ENCODE data around the gene SERPINA10.
"Not testable (repeated sequence)": the region's sequence is repeated elsewhere in the genome, so short reads cannot be mapped to it uniquely, and the experiment has no call there.

Gene SERPINA10

DNA sequence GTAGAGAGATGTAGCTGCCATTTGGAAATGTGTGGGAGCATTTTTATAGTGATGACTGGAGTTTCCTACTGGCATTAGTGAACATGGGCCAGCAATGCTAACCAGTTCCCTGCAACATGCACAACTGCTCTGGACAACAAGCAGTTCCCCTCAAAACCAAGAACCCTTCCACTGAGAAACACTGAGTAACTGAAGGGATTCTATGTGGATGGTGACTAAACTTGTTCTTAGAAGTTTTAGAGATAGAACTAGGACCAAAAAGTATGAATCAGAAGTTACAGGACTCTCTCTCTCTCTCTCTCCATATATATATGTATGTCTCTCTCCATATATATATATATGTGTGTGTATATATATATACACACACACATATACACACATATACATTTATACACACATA lies 7.9 kb downstream of the SERPINA10 start:
- TF ChIP-seq CTCF (IDR thresholded peaks at IDR 0.05; ENCODE audit: low read depth, low read length, missing control alignments): no peak
- no peak for DNase-seq (ENCODE audit: extremely low read depth, low read depth)
- H3K4me3 ChIP-seq (replicated peaks; ENCODE audit: low read depth, low read length): no peak overlapping the region

DNA sequence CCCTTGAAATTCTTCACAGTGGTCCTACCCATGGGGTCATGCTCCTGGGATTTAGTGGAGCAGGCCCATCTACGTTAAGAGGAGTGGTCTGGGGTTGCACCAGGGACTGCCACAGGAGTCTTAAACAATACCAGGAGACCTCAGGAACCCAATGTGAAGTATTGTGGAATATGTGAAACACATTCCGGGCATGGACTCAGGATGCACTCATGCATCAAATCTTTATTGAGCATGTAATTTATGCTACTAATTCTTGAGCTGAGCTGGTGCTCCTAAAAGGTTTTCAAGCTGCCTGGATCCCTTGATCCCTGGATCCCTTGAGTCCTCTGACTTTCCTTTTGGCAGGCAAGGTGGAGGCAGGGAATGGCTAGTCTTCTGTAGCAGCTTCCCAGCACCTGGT lies 8.8 kb downstream of the SERPINA10 start:
- H3K4me3 ChIP-seq (replicated peaks; ENCODE audit: low read depth, low read length): no peak overlapping the region
- no peak for TF ChIP-seq CTCF (IDR thresholded peaks at IDR 0.05; ENCODE audit: low read depth, low read length, missing control alignments)
- no peak for DNase-seq (ENCODE audit: extremely low read depth, low read depth)

DNA sequence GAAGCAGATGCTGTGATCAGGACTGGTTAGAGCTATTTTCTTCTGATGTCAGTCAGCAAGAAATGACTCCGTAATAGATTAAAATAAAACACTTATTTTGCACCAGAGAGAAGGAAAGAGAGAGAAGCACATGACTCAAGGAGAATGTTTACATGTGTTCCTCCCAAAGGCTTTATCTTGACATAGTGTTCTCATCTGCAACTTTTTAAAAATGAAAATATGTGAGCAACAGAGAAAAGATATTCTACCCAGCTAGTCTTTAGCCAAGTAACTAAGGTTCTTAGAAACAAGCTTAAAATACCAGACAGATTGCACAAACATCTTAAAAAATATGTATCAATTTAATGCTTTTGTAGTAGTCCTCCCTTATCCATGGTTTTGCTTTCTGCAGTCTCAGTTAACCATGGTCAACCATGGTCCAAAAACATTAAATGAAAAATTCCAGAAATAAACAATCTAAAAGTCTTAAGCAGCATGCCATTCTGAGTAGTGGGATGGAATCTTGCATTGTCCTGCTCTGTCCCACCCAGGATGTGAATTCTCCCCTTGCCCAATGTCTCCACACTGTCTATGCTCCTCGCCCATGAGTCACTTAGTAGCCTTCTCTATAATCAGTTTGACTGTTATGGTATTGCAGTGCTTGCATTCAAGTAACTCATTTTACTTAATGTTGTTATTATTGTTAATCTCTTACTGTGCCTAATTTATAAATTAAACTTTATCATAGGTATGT lies 9.9 kb downstream of the SERPINA10 start:
- H3K4me3 ChIP-seq (replicated peaks; ENCODE audit: low read depth, low read length): no peak overlapping the region
- TF ChIP-seq CTCF (IDR thresholded peaks at IDR 0.05; ENCODE audit: low read depth, low read length, missing control alignments): no peak
- DNase-seq (ENCODE audit: extremely low read depth, low read depth): no peak

- no peak for TF ChIP-seq CTCF (IDR thresholded peaks at IDR 0.05; ENCODE audit: low read depth, low read length, missing control alignments)
- no peak for DNase-seq (ENCODE audit: extremely low read depth, low read depth)
- H3K4me3 ChIP-seq (replicated peaks; ENCODE audit: low read depth, low read length): no peak overlapping the region
Observed at GRCh38 chr14:94278731-94279130, 14.3 kb downstream of the SERPINA10 start.

- DNase-seq (ENCODE audit: extremely low read depth, low read depth); H3K4me3 ChIP-seq (replicated peaks; ENCODE audit: low read depth, low read length): not testable (repeated sequence)
Observed at GRCh38 chr14:94276898-94277561, 16.0 kb downstream of the SERPINA10 start.

DNA sequence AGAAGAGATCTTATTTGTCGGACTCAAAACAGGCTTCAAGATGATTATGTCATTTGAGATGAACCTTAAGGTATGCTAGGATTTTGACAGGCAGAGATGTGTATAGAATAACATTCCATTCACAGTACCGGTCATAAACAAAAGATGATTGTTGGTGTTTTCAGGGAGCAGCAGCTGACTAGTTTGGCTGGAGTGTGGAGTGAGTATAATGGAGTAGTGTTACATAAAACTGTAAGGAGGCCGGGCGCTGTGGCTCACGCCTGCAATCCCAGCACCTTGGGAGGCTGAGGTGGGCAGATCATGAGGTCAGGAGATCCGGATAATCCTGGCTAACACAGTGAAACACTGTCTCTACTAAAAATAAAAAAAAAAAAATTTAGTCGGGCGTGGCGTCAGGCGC lies 23.9 kb downstream of the SERPINA10 start:
- no peak for TF ChIP-seq CTCF (IDR thresholded peaks at IDR 0.05; ENCODE audit: low read depth, low read length, missing control alignments)
- DNase-seq (ENCODE audit: extremely low read depth, low read depth): no peak
- no peak overlapping the region for H3K4me3 ChIP-seq (replicated peaks; ENCODE audit: low read depth, low read length)

- H3K4me3 ChIP-seq (replicated peaks; ENCODE audit: low read depth, low read length); DNase-seq (ENCODE audit: extremely low read depth, low read depth): not testable (repeated sequence)
Observed at GRCh38 chr14:94268582-94268981, 24.5 kb downstream of the SERPINA10 start.

DNA sequence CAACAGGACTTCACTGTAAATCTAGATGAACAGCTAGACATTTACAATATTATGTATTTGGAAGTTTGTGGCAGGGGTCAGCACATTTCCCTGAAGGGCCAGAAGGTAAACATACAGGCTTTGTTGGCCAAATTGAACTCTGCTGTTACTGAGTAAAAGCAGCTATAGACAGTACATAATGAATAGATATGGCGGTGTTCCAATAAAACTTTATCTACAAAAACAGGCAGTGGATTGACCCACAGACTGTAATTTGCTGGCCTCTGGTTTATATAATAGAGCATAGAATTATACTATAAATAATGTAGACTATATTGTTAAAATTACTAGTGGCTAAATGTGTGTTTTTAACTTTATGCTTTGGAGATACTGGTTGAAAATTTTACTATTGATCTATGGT lies 25.7 kb downstream of the SERPINA10 start:
- no peak for TF ChIP-seq CTCF (IDR thresholded peaks at IDR 0.05; ENCODE audit: low read depth, low read length, missing control alignments)
- H3K4me3 ChIP-seq (replicated peaks; ENCODE audit: low read depth, low read length): no peak overlapping the region
- no peak for DNase-seq (ENCODE audit: extremely low read depth, low read depth)

- DNase-seq (ENCODE audit: extremely low read depth, low read depth); H3K4me3 ChIP-seq (replicated peaks; ENCODE audit: low read depth, low read length): not testable (repeated sequence)
Observed at GRCh38 chr14:94264195-94264594, 28.9 kb downstream of the SERPINA10 start.

All from HFF-Myc (cell line).